Measurements from ENCODE around the gene NTMT1. TPM values are rescaled to one million over a fixed set of nuclear protein-coding genes. Genes with fewer than 3 reads are reported as not detected.

NTMT1 gene
- total RNA-seq, 2 experiments from 2014 or later: 50.7 to 52.5 TPM

DNA sequence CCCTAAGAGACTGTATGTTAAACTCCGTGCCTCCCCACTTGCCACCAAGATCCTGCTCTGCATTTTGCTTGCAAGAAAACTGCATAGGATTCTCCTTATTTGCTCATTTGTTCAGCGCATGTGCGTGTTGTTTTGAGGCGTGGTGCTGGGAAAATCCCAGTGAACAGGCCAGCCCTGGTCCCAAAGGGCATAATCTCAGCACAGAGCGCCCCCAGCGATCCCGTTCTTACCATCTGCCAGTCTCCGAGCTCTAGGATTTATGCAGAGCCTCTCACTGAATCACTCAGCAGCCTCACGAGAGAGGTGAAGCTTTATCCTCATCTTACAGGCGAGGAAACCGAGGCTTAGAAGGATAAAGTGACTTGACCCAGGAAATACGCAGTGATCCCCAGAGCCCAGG, 51.0 kb downstream of the NTMT1 start:
- intact Hi-C loops (cut with DNase I, micrococcal nuclease): no loop called here
- CTCF ChIA-PET: no interaction called here
- TF ChIP-seq, protein P1, sequence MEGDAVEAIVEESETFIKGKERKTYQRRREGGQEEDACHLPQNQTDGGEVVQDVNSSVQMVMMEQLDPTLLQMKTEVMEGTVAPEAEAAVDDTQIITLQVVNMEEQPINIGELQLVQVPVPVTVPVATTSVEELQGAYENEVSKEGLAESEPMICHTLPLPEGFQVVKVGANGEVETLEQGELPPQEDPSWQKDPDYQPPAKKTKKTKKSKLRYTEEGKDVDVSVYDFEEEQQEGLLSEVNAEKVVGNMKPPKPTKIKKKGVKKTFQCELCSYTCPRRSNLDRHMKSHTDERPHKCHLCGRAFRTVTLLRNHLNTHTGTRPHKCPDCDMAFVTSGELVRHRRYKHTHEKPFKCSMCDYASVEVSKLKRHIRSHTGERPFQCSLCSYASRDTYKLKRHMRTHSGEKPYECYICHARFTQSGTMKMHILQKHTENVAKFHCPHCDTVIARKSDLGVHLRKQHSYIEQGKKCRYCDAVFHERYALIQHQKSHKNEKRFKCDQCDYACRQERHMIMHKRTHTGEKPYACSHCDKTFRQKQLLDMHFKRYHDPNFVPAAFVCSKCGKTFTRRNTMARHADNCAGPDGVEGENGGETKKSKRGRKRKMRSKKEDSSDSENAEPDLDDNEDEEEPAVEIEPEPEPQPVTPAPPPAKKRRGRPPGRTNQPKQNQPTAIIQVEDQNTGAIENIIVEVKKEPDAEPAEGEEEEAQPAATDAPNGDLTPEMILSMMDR (IDR thresholded peaks at IDR 0.05): no peak

DNA sequence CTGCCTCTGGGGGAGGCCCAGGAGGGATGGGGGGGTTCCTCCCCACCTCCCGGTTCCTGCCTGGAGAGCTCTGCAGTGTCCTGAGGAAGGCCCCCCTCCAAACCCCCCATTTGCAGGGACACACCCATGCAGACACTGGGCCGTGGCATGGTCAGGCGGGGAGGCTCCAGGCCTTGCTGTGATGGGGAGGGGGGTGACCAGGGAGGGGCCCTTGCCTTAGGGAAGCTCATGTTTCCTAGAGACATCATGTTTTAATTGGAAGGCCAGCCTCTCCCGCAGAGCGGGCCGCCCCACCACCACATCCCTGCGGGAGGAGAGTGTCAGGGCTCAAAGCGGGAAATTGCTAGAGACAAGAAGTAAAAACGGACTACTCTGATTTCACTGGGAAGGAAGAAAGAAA, 51.5 kb downstream of the NTMT1 start:
- H3K9me3 ChIP-seq (ENCODE audit: control insufficient read depth in 1 of 2, insufficient read depth in 1 of 2, low read length in 2 of 2): no peaks in the 10 kb centered on the region
- peaks cover 0 to 13% of the 10 kb centered on the region in 2 experiments for H3K27me3 ChIP-seq (ENCODE audit: control insufficient read depth in 1 of 2, insufficient read depth in 2 of 2, low read length in 2 of 2)
- Mint-ChIP-seq H3K4me3 (no peak overlapping the region), H3K36me3 (ENCODE audit: low read depth) (no peaks in the 10 kb centered on the region), H3K9me3 (no peaks in the 10 kb centered on the region), H3K27ac (no peak overlapping the region), H3K27me3 (peaks cover 24% of the 10 kb centered on the region), H3K4me1 (ENCODE audit: low read depth) (no peaks in the 10 kb centered on the region)
- ChIA-PET CTCF (no interaction called here), POLR2A (no interaction called here)
- no peaks in the 10 kb centered on the region for H3K4me1 ChIP-seq (ENCODE audit: insufficient read depth, low read length)
- no peaks in the 10 kb centered on the region for H3K36me3 ChIP-seq (ENCODE audit: insufficient read depth, low read length)
- DNase-seq (no peak), ATAC-seq (ENCODE audit: poor library complexity) (no peak)
- intact Hi-C loops (cut with DNase I, micrococcal nuclease): no loop called here
- TF ChIP-seq, protein P1 (IDR thresholded peaks at IDR 0.05): no peak
- no peak overlapping the region for H3K4me3 ChIP-seq (ENCODE audit: low read length)
- no peak overlapping the region for H3K27ac ChIP-seq (ENCODE audit: low read depth in 1 of 2, low read length in 2 of 2)

More for the DNA sequence above, 51.0 kb downstream of the NTMT1 start:
- H3K27me3 ChIP-seq (ENCODE audit: control insufficient read depth in 1 of 2, insufficient read depth in 2 of 2, low read length in 2 of 2): peaks cover 0 to 10% of the 10 kb centered on the region in 2 experiments
- POLR2A ChIA-PET: no interaction called here
- H3K4me1 Mint-ChIP-seq (ENCODE audit: low read depth): no peaks in the 10 kb centered on the region
- no peak overlapping the region for H3K27ac Mint-ChIP-seq
- no peaks in the 10 kb centered on the region for H3K36me3 Mint-ChIP-seq (ENCODE audit: low read depth)
- no peak for DNase-seq
- no peak overlapping the region for H3K4me3 Mint-ChIP-seq
- ATAC-seq (ENCODE audit: poor library complexity): no peak
- peaks cover 24% of the 10 kb centered on the region for H3K27me3 Mint-ChIP-seq
- no peaks in the 10 kb centered on the region for H3K9me3 ChIP-seq (ENCODE audit: control insufficient read depth in 1 of 2, insufficient read depth in 1 of 2, low read length in 2 of 2)
- H3K27ac ChIP-seq (ENCODE audit: low read depth in 1 of 2, low read length in 2 of 2): no peak overlapping the region
- H3K36me3 ChIP-seq (ENCODE audit: insufficient read depth, low read length): no peaks in the 10 kb centered on the region
- no peak overlapping the region for H3K4me3 ChIP-seq (ENCODE audit: low read length)
- no peaks in the 10 kb centered on the region for H3K9me3 Mint-ChIP-seq
- no peaks in the 10 kb centered on the region for H3K4me1 ChIP-seq (ENCODE audit: insufficient read depth, low read length)

DNA sequence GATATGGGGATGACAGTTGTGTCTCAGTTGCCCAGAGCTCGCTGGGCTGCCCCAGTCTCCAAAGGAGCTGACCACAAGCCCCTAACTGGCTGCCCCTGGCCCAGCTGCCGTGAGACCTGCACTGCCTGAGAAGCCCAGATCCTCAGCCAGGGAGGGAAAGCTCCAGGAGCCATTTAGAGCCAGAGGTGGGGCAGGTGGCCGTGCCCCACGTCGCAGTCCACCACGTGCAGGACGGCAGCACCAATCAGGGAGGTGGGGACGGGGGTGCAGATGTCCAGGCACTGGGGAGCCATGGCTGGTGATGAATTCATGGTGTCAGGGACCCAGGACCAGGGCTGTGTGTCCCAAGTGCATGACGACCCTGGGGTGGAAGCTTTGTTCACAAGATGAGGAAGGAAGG, 52.9 kb downstream of the NTMT1 start:
- H3K27ac Mint-ChIP-seq: no peak overlapping the region
- CTCF ChIA-PET: no interaction called here
- Histone ChIP-seq H3K27me3 (ENCODE audit: control insufficient read depth in 1 of 2, insufficient read depth in 2 of 2, low read length in 2 of 2) (peaks cover 0 to 13% of the 10 kb centered on the region in 2 experiments), H3K4me1 (ENCODE audit: insufficient read depth, low read length) (no peaks in the 10 kb centered on the region), H3K27ac (ENCODE audit: low read depth in 1 of 2, low read length in 2 of 2) (no peak overlapping the region), H3K36me3 (ENCODE audit: insufficient read depth, low read length) (no peaks in the 10 kb centered on the region), H3K4me3 (ENCODE audit: low read length) (no peak overlapping the region), H3K9me3 (ENCODE audit: control insufficient read depth in 1 of 2, insufficient read depth in 1 of 2, low read length in 2 of 2) (no peaks in the 10 kb centered on the region)
- H3K9me3 Mint-ChIP-seq: no peaks in the 10 kb centered on the region
- H3K4me1 Mint-ChIP-seq (ENCODE audit: low read depth): no peaks in the 10 kb centered on the region
- POLR2A ChIA-PET: no interaction called here
- TF ChIP-seq, protein P1 (IDR thresholded peaks at IDR 0.05): no peak
- H3K27me3 Mint-ChIP-seq: peaks cover 24% of the 10 kb centered on the region
- intact Hi-C loops (cut with DNase I, micrococcal nuclease): no loop called here
- DNase-seq (no peak), ATAC-seq (ENCODE audit: poor library complexity) (no peak)
- no peaks in the 10 kb centered on the region for H3K36me3 Mint-ChIP-seq (ENCODE audit: low read depth)
- H3K4me3 Mint-ChIP-seq: no peak overlapping the region

Data from CD4-positive, alpha-beta T cell (primary cell).